ENCODE measurements around the gene NRIP3. TPM values are rescaled to one million over a fixed set of nuclear protein-coding genes. Genes with fewer than 3 reads are reported as not detected.
A peak's percentile ranks its signal among the peaks of the same experiment; 100 is the strongest.

The NRIP3 gene
- 7.7 TPM for total RNA-seq

DNA sequence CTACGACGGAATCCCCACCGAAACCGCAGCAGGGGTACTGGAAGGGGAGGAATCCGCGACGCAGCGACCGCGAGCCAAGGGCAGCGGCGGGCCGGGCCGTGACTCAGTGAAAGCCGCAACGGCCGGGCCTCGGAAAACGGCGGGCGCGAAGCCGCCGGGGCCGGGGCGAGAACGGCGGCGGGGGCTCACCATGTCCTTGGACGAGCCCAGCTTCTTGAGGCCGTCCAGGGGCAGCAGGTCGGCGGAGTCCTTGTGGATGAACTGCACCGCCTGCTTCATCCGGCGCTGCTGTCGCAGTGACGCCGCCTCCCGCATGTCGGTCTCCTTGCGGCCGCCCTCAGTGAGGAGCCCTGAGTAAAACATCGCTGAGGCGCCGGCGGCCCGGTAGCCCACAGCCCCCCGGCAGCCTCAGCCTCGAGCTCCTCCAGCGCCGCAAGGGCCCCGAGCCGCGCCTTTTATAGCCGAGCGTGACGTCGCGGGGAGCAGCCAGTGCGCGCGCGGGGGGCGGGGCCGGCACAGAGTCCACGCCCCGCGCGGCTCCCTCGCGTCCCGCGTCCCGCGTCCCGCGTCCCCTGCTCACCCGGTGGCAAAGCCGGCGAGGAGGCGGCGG lies at the start of gene NRIP3:
TSS of gene NRIP3 (minus strand) at position 429 of the 610 bp plus-strand sequence. CDS start at position 363, 66 bp downstream.
- Histone ChIP-seq H3K27me3 (no peaks in the 10 kb centered on the region), H3K27ac (peak within 1 kb of the TSS in 1 of 2 donors; percentile 0), H3K36me3 (no peaks in the 10 kb centered on the region), H3K9me3 (no peaks in the 10 kb centered on the region), H3K4me3 (peak within 1 kb of the TSS; percentile 40 to 61), H3K4me1 (peaks cover 0 to 14% of the 10 kb centered on the region in 2 donors)
- no peak for TF ChIP-seq CTCF (IDR thresholded peaks at IDR 0.05)
- intact Hi-C loops (cut with DNase I) = loop anchor here (2.0 to 5.0 kb wide), 3 partner anchors 39 to 134 kb away; partner anchors contain the start of genes AKIP1 and TMEM9B
- peak in 1 of 2 donors; percentile 85 for DNase-seq (ENCODE audit: low spot score in 2 of 2)

DNA sequence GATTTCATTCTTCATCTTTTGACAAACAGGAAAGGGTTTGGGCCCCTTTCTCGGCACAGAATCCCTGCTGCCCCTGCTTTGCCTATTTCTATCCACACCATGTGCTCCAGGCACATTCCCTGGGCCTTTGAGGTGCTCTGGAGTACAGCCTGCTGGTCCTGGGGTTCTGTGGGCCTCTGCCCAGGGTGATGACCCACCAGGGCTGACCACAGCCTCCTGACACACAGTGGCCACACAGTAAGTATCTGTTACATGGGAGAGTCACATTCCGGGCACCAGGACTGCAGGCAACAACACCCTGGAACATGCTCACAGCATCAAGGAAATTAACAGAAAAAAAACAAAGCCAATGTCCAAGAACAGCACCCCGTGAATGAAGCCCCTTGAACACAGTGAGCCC lies 48.5 kb upstream of the NRIP3 start:
- TF ChIP-seq CTCF (IDR thresholded peaks at IDR 0.05) = no peak
- intact Hi-C loops (cut with DNase I) = no loop called here
- Histone ChIP-seq H3K36me3 (no peaks in the 10 kb centered on the region), H3K9me3 (no peaks in the 10 kb centered on the region), H3K27me3 (no peaks in the 10 kb centered on the region), H3K27ac (no peak overlapping the region), H3K4me3 (no peak overlapping the region), H3K4me1 (peaks cover 0 to 9% of the 10 kb centered on the region in 2 donors)
- DNase-seq (ENCODE audit: low spot score in 2 of 2) = peak in 1 of 2 donors; percentile 19

- Histone ChIP-seq H3K36me3 (no peaks in the 10 kb centered on the region), H3K9me3 (no peaks in the 10 kb centered on the region), H3K4me1 (no peaks in the 10 kb centered on the region), H3K27ac (no peak overlapping the region), H3K27me3 (no peaks in the 10 kb centered on the region), H3K4me3 (no peak overlapping the region)
- no peak for TF ChIP-seq CTCF (IDR thresholded peaks at IDR 0.05)
- DNase-seq (ENCODE audit: low spot score in 2 of 2) = peak in 1 of 2 donors; percentile 5
- intact Hi-C loops (cut with DNase I) = no loop called here
Observed at GRCh38 chr11:9049959-9050358, 46.2 kb upstream of the NRIP3 start.

- no peak for TF ChIP-seq CTCF (IDR thresholded peaks at IDR 0.05)
- H3K27me3 ChIP-seq = no peaks in the 10 kb centered on the region
- H3K4me1 ChIP-seq = no peaks in the 10 kb centered on the region
- DNase-seq (ENCODE audit: low spot score in 2 of 2) = peak in 1 of 2 donors; percentile 43
- H3K36me3 ChIP-seq = no peaks in the 10 kb centered on the region
- no peak overlapping the region for H3K4me3 ChIP-seq
- H3K9me3 ChIP-seq = no peaks in the 10 kb centered on the region
- intact Hi-C loops (cut with DNase I) = no loop called here
- no peak overlapping the region for H3K27ac ChIP-seq
Observed at GRCh38 chr11:9047964-9048523, 44.2 kb upstream of the NRIP3 start.

DNA sequence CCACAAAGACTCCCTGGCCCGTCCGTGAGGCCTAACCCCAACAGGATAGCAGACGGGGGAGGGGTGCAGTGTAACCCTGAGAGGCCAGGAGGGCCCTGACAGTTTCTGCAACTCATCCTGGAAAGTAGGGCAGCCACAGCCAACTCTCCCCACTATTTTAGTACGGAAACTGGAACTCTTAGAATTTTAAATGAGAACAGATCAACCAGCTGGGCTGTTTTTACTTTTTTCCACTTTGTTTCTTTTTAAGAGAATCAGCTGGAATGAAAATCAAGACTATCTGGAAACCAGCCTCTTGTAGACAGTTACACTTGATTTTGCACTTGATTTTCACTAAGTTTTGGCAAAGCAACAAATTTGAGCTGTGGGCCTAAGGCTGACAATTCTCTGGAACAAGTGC lies 42.7 kb upstream of the NRIP3 start:
- intact Hi-C loops (cut with DNase I) = no loop called here
- TF ChIP-seq CTCF (IDR thresholded peaks at IDR 0.05) = no peak
- no peaks in the 10 kb centered on the region for H3K27me3 ChIP-seq
- no peak overlapping the region for H3K27ac ChIP-seq
- H3K4me1 ChIP-seq = no peaks in the 10 kb centered on the region
- peak in 1 of 2 donors; percentile 9 for DNase-seq (ENCODE audit: low spot score in 2 of 2)
- H3K9me3 ChIP-seq = no peaks in the 10 kb centered on the region
- H3K4me3 ChIP-seq = no peak overlapping the region
- no peaks in the 10 kb centered on the region for H3K36me3 ChIP-seq

Data from ascending aorta (tissue), 2 donors.